ENCODE measurements around the gene FAM169A.

DNA sequence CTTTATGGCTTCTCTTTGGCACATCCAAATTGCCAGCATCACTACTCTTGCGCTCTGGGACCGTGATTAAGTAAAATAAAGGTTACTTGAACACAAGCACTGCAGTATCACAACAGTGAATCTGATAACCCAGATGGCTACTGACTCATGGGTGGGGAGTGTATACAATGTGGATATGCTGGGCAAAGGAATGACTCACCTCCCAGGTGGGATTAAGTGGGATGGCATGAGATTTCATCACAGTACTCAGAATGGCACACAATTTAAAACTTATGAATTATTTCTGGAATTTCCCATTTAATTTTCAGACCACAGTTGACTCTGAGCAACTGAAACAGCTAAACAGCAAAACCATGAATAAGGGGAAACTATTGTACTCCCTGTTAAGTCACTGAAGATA is 103.6 kb downstream of the FAM169A start:
- no peak for TF ChIP-seq JUNB (IDR thresholded peaks at IDR 0.05; ENCODE audit: unreplicated experiment)
- TF ChIP-seq, protein P1, sequence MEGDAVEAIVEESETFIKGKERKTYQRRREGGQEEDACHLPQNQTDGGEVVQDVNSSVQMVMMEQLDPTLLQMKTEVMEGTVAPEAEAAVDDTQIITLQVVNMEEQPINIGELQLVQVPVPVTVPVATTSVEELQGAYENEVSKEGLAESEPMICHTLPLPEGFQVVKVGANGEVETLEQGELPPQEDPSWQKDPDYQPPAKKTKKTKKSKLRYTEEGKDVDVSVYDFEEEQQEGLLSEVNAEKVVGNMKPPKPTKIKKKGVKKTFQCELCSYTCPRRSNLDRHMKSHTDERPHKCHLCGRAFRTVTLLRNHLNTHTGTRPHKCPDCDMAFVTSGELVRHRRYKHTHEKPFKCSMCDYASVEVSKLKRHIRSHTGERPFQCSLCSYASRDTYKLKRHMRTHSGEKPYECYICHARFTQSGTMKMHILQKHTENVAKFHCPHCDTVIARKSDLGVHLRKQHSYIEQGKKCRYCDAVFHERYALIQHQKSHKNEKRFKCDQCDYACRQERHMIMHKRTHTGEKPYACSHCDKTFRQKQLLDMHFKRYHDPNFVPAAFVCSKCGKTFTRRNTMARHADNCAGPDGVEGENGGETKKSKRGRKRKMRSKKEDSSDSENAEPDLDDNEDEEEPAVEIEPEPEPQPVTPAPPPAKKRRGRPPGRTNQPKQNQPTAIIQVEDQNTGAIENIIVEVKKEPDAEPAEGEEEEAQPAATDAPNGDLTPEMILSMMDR (conservative IDR thresholded peaks at IDR 0.05; ENCODE audit: low read depth in 2 of 2): no peak
- TF ChIP-seq, protein P2, sequence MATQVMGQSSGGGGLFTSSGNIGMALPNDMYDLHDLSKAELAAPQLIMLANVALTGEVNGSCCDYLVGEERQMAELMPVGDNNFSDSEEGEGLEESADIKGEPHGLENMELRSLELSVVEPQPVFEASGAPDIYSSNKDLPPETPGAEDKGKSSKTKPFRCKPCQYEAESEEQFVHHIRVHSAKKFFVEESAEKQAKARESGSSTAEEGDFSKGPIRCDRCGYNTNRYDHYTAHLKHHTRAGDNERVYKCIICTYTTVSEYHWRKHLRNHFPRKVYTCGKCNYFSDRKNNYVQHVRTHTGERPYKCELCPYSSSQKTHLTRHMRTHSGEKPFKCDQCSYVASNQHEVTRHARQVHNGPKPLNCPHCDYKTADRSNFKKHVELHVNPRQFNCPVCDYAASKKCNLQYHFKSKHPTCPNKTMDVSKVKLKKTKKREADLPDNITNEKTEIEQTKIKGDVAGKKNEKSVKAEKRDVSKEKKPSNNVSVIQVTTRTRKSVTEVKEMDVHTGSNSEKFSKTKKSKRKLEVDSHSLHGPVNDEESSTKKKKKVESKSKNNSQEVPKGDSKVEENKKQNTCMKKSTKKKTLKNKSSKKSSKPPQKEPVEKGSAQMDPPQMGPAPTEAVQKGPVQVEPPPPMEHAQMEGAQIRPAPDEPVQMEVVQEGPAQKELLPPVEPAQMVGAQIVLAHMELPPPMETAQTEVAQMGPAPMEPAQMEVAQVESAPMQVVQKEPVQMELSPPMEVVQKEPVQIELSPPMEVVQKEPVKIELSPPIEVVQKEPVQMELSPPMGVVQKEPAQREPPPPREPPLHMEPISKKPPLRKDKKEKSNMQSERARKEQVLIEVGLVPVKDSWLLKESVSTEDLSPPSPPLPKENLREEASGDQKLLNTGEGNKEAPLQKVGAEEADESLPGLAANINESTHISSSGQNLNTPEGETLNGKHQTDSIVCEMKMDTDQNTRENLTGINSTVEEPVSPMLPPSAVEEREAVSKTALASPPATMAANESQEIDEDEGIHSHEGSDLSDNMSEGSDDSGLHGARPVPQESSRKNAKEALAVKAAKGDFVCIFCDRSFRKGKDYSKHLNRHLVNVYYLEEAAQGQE (IDR thresholded peaks at IDR 0.05; ENCODE audit: unreplicated experiment): no peak

All from GM23338 (cell line).